Measurements from ENCODE around the gene PTPRQ. TPM values are rescaled to one million over a fixed set of nuclear protein-coding genes. Genes with fewer than 3 reads are reported as not detected.

The PTPRQ gene, protein sequence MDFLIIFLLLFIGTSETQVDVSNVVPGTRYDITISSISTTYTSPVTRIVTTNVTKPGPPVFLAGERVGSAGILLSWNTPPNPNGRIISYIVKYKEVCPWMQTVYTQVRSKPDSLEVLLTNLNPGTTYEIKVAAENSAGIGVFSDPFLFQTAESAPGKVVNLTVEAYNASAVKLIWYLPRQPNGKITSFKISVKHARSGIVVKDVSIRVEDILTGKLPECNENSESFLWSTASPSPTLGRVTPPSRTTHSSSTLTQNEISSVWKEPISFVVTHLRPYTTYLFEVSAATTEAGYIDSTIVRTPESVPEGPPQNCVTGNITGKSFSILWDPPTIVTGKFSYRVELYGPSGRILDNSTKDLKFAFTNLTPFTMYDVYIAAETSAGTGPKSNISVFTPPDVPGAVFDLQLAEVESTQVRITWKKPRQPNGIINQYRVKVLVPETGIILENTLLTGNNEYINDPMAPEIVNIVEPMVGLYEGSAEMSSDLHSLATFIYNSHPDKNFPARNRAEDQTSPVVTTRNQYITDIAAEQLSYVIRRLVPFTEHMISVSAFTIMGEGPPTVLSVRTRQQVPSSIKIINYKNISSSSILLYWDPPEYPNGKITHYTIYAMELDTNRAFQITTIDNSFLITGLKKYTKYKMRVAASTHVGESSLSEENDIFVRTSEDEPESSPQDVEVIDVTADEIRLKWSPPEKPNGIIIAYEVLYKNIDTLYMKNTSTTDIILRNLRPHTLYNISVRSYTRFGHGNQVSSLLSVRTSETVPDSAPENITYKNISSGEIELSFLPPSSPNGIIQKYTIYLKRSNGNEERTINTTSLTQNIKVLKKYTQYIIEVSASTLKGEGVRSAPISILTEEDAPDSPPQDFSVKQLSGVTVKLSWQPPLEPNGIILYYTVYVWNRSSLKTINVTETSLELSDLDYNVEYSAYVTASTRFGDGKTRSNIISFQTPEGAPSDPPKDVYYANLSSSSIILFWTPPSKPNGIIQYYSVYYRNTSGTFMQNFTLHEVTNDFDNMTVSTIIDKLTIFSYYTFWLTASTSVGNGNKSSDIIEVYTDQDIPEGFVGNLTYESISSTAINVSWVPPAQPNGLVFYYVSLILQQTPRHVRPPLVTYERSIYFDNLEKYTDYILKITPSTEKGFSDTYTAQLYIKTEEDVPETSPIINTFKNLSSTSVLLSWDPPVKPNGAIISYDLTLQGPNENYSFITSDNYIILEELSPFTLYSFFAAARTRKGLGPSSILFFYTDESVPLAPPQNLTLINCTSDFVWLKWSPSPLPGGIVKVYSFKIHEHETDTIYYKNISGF (N-terminal part only)
- 10 to 100 TPM in 1 of 4 donors, 1 to 10 TPM in 2, under 1 TPM in 1; 0.47 to 47.3 (median 8.5) TPM for total RNA-seq

DNA sequence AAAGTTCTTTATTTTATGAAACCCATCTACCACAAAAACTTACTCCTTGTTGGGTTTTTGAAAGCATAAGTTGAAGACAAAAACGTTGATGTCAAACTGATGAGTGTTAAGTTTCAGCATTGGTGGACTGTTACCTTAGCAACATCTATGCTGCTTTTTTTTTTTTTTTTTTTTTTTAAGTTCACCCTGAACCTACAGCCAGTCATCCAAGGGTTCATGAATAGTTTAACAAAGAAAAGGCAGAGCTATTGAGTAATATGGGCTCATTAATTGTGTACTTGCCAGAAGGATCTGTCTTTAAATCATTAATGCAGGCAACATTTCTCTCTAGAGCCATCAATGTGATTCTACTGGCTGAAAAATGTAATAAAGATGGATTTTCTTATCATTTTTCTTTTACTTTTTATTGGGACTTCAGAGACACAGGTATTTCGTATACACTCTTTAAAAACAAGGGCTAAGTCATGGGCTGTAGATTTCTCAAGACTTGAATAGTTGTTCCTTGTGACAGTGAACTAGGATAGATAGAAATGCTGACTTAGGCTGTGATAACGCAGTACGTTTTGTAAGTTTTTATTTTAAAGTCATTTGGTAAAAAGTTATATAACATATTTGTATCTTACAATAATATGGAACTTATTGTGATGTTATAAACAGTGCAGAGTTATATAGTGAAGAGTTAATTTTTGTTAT lies at the start of gene PTPRQ:
Gene PTPRQ, plus strand, starts transcription at position 262 of the 693 bp plus-strand sequence. Its CDS starts 111 bp downstream, at position 373.
- TF ChIP-seq, protein P1, sequence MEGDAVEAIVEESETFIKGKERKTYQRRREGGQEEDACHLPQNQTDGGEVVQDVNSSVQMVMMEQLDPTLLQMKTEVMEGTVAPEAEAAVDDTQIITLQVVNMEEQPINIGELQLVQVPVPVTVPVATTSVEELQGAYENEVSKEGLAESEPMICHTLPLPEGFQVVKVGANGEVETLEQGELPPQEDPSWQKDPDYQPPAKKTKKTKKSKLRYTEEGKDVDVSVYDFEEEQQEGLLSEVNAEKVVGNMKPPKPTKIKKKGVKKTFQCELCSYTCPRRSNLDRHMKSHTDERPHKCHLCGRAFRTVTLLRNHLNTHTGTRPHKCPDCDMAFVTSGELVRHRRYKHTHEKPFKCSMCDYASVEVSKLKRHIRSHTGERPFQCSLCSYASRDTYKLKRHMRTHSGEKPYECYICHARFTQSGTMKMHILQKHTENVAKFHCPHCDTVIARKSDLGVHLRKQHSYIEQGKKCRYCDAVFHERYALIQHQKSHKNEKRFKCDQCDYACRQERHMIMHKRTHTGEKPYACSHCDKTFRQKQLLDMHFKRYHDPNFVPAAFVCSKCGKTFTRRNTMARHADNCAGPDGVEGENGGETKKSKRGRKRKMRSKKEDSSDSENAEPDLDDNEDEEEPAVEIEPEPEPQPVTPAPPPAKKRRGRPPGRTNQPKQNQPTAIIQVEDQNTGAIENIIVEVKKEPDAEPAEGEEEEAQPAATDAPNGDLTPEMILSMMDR (IDR thresholded peaks at IDR 0.05) = no peak
- peak; percentile 78 for ATAC-seq (ENCODE audit: low FRiP score)

DNA sequence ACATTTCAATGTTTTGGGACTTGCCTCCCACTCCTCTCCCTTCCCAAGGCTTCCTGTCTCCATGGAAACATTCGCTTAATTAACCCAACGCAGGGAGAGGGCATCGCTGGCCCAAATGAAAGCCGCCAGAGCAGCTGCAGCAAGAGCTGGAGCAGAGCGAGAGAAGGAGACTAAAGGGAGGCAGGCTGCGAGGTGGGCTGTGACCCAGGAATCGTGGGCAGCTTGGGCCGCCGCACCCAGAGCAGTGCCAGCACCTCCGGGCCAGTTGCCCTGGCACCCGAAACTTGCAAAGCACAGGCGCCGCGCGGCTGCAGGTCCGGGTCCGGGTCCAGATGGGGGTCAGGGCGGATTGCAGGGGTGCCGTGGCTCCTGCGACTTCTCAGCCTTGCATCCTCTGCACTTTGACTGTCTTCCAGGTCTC lies 43.5 kb upstream of the PTPRQ start:
- DNase-seq (ENCODE audit: low spot score) (no peak), ATAC-seq (ENCODE audit: low FRiP score) (no peak)
- TF ChIP-seq, protein P1 (IDR thresholded peaks at IDR 0.05) = no peak

More for the DNA sequence above, at the start of gene PTPRQ:
- DNase-seq (ENCODE audit: low spot score) = no peak

DNA sequence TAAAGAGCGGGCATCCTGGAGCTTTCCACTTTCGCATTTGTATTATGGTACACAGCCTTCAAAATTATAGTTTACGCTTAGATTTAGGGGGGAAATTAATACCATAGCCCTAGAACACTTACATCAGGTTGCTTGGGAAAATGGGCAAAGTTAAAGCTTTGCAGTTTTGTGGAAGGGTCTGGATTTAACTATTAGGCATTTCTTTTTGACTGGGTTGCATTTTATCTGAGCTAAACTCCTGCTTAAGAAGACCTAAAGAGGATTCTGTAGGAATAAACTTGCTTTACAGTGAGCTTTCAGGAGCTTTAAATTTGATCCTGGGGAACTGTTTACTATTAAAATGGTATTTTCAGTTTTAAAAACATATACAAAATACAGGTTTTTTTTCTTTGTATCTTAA lies 42.8 kb upstream of the PTPRQ start:
- DNase-seq (ENCODE audit: low spot score) = no peak
- no peak for ATAC-seq (ENCODE audit: low FRiP score)
- TF ChIP-seq, protein P1 (IDR thresholded peaks at IDR 0.05) = no peak

DNA sequence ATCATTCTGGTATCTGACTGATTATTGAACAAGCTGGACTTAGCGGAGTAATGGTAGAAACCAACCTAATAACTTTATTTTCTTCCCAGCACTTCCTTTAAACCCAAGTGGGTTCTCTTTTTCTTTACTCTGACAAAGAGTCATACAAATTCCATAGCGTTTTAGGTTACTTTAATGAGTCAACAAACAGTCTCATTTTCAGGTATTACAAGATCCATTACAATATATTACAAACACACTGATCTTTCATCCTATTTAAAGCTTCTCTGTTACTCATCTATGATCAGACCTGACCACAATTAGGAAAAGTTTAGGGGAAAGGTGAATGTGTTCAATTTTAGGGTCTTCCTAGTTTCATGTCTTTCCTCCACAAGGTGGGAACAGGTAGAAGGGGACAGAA lies 39.4 kb upstream of the PTPRQ start:
- ATAC-seq (ENCODE audit: low FRiP score) (no peak), DNase-seq (ENCODE audit: low spot score) (no peak)
- TF ChIP-seq, protein P1 (IDR thresholded peaks at IDR 0.05) = no peak

DNA sequence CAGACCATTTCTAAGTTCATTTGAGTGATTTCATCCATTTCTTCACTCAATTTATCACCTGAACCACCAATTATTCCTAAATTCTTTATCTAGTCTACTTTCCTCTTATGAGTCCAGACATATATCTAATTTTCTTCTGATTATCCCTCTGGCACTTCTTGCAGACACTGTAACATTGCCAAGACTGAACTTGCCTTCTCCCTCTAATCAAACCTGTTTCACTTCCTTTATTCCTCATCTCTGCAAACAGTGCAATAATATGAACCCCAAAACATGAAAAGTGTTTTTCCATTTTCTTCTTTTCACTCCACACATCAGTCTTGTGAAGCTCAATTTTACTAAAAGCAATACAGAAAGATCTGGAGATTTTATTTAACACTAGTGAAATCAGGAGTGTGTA lies 37.8 kb upstream of the PTPRQ start:
- DNase-seq (ENCODE audit: low spot score) (no peak), ATAC-seq (ENCODE audit: low FRiP score) (no peak)
- TF ChIP-seq, protein P1 (IDR thresholded peaks at IDR 0.05) = no peak

DNA sequence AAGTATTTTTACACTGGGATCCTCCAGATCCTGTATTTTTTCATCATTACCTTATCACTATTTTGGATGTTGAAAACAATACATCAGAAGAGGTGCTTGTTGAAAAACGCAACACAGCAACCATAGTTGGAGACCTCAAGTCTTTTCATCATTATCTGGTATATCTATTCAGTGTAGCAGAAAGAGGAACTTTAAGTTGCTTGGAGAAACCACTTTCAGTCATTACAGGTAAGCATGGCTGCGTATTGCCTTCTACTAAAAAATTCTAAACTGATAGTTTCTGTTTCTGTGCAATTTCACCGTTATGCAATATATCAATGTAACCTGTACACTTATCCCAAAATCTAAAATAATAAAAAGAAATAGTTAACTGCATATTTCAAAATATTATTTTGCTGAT lies 32.2 kb upstream of the PTPRQ start:
- ATAC-seq (ENCODE audit: low FRiP score) (no peak), DNase-seq (ENCODE audit: low spot score) (no peak)
- TF ChIP-seq, protein P1 (IDR thresholded peaks at IDR 0.05) = no peak
